Right hindlimb (tissue), 1 donor: Measurements from ENCODE around the gene MIB1.

Source experiments
- DNase-seq: peaks from one replicate; pipeline ENCODE4 v3.0.0-alpha.2; 2018

The MIB1 gene

DNA sequence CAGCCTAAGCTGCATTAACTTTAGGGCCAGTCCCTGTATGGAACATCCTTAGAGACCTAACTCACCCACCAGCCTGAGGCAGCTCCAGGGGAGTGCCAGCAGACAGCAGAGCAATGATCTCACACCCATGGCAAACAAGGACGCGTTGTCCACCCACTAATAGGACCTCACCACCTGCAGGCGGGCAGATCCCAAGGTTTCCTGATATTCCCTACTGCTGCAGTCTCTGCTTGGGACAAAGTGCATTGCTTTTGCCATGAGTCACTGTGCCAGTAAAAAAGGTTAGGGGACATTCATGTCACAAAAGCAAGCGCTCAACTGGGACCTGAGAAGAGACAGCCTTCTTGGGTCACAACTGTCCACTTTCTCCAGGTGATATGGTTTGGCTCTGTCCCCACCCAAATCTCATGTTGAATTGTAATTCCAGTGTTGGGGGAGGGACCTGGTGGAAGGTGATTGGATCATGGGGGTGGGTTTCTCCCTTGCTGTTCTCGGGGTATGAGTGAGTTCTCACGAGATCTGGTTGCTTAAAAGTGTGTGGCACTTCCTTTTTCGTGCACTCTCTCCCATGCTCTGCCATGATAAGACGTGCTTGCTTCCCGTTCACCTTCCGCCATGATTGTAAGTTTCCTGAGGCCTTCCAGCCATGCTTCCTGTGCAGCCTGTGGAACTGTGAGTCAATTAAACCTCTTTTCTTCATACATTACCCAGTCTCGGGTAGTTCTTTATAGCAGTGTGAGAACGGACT is 160.2 kb downstream of the MIB1 start:
- DNase-seq = no peak

DNA sequence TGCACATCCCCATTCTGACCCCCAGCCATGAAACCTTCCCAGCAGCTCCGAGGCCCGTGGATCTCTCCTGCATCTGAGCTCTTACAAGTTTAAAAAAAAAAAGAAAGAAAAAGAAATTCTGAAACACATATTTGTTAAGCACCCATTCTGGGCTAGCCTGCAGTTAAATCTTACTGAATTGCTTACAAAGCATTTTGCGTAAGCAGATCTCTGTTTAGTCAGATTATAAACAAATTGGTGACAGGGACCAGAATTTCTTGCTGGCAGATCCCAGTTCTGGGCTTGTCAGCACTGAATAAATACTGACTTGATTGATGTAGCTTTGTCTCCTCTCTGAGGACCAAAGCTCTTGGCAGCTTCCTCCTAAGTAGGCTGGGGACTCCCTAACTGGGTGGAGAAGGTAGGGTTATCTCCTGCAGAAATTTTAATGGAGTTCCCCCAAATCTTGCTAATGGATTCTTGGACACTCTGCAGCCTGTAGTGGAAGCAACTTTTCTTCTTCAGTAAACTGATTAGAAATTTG is 160.9 kb downstream of the MIB1 start:
- DNase-seq = no peak

DNA sequence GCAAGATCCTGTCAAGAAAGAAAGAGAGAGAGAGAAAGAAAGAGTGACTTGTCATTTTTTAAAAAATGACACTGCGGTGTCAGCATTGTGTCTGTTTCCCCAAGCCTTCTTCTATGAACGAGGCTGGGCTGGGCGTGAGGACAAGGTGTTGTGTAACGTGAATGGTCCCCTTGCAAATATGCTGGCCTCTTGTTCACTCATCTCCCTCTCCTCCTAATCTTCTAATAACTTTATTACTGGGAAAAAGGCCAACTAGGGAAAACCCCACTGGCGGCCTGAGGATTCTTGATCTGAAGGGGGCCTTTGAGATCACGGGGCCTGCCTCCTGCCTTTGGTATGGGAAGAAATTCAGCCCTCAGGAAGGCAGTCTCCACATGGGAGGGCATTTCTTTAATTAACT is 163.1 kb downstream of the MIB1 start:
- no peak for DNase-seq

DNA sequence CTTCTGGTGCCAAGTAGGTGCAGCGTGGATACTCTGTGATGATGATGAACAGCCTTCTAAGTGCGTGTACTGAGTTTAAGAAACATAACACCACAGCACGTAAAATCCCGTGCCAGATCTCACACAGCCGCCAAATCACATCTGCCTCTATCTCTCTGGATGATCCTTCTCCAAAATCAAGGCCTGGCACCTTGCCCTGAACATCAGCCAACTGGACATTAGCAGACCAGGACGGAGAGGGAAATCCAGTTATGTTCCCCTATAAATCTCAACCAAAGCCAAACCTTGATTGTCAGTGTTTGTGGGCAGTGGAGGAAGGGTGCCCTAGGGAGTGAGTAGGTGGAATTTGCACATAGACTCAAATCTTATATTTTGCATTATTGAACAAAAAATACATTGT is 164.3 kb downstream of the MIB1 start:
- DNase-seq = peak; percentile 62

DNA sequence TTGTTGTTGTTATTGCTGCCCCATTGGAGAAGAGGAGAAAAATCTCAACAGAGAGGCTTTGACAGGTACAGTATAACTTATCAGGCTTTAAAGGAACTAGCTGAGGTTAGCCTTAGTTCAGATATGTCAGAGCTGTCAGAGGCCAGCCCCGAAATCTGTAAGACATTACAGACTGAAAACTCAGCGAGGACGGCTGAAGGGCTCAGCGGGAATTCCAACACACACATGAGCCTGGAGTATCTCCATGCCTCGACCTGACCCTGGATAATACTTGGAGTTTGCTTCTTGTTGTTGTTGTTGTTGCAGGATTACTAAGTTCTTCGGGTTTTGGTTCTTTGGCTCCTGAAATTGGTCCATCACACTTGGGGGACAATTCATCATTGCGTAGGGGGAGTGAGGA is 166.9 kb downstream of the MIB1 start:
- DNase-seq = no peak

DNA sequence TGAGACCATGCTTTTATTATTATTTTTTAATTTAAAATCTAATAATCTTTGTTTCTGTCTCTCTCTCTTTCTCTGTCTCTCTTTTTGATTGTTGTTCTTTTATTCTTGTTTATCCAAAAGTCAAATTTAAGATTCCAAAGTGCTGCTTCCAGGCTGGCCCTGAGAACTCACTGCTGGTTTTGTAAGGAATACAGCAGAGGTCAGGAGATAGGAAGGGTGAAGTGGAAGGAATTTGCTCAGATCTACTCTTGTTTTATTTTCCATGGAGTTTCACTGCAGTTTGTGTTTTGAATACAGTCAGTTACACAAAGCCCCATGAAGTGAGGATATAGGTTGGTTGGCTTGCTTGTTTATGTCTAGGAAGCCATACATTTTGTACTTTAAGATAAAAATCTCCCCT is 168.1 kb downstream of the MIB1 start:
- no peak for DNase-seq

DNA sequence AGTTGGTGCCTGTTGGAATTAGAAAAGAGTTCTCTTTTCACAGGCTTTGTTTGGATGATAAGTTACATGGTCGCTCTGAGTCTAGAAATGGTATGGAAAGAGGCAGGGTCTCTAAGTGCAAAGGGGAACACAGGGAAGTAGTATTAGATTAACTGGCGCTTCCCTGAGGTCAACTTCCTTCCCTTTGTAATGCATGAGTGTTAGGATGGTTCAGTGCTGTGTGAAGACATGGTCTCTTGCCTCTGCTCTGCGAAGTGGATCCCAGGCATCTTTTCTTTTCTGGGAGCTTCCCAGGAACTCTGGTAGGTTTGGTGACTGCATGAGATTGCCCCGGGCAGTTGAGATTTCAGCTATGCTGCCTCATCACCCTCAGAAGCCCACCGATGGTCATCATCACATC is 170.3 kb downstream of the MIB1 start:
- no peak for DNase-seq

DNA sequence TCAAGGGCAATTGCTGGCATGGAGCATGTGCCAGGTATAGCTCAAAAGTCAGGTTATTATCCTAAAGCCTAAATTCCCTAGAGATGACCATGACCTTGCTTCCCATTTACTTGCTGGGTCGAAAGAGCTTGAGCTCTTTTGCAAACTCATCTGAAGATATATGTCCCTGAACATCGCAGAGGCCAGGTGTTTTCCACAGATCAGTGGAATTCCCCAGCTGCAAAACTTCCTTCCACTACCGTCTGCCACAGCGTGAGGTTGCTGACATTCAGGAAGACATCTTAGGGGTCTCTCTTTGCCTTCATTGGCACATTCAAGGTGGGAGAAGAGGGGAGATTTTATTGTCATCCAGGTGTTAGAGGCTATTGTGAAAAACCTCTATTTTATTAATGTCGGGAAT is 171.0 kb downstream of the MIB1 start:
- DNase-seq = no peak

DNA sequence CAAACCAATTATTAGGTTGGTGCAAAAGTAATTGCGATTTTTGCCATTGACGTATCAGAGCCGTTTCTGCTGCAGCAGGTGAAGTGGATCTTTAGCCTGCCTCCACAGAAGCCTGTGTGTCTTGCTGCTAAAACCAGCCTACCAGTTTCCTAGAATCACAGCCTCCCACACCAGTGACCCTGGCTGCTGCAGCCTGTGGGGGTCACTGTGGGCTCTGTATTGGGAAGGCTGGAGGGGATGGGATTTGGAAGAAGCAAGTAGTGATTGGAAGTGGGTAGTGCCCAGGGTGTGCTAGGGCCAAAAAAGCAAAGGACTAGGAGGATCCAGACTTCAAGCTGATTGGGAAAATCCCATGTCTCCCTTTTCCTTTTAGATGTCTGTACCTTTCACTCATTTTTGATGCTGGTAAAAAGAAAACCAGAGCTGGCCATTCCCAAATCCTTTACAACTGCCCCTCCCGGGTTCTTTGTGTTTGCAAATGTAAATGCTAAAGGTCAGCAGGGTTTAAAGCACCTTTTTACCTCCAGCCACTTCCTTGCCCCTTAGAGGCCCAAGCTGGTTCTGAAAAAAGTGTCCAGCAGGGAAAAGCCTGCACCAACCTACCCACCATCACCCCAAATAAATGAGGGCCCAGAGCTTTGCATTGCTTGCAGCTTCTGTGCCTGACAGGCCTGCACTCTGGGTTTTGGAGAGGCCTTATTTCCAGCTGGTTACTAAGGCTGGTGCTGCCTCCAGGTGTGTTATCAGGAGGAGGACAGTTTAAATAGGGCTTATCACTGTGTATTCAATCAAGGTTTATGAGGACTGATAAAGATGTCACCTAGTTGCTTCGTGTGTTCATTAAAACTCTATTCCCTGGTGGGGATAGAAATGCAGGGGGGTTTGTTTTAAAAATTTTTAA is 172.0 kb downstream of the MIB1 start:
- DNase-seq = no peak

DNA sequence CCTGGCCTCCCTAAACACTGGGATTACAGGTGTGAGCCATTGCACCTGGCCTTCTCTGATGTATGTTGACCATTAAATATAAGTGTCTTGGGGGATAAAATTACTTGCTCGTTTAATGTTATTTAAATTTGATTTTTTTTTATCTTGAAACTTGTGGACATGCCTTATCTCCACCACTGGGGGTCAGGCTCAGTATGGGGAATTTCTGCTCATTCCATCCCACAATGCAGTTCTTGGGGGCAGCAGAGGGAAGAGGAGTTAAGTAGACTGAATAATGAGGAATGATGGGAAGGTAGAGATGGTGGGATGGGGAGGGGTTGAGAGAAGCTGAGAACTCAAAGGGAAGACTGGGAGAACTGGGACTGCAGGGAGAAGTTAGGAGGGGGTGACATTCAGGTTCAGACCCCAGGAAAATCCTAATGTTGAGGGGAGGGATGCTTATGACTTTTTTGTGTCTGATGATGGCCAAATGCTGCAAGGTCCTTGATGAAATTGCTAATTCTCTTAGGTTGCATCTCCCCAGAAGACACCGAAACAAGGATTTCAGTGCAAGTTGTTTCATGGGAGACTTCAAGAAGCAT is 174.2 kb downstream of the MIB1 start:
- DNase-seq = no peak

DNA sequence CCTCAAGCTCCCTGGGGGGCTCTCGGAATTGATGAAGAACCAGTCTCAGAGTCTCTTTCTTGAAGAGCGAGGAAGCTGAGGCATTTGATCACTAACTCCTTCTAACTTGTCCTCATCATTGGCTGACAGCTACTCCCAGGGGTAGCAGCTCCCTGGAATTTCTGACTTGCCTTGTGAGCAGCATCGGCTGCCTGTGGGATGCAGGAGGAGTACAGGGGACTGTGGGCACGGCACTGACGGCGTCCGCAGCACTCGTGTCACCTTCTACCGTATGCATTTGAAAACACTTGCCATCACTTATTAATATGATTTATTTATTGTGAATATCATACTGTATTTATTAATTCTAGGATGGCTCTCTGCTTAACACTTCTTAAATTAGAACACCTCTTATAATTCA is 175.0 kb downstream of the MIB1 start:
- no peak for DNase-seq

DNA sequence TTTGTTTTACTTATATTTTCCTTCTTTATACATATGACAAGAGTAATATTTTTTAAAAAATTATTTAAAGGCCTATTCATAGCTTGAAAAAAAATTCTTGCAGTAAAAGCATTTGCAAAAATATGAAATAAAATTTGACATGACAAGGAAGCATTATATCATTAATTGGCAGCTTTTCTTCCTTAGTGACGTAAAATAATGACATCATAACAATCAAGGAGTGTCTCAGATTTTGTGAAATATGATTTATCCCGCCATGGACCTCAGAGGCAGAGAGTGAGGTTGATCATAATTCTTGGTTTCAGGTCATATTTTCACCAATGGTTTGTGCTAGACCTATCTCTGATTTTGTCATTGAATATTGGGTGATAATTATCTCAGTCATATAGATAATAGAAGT is 176.0 kb downstream of the MIB1 start:
- DNase-seq = no peak

DNA sequence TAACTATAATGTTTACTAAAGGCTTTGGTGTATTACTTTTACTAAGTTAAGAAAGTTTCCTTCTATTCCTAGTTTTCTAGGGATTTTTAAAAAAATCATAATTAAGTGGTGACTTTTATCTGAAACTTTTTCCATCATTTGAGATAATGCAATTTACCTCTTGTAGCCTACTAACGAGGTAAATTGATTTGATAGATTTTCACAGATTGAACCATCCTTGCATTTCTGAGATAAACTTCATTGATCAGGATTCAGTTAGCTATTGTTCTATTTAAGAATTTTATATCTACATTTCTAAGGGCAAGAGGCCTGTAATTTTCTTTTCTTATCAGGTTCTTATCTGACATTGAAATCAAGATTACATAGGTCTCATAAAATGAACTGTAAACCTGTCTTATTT is 178.1 kb downstream of the MIB1 start:
- no peak for DNase-seq
